ENCODE results near the gene NPIPB8.
"Not testable (repeated sequence)": the region's sequence is repeated elsewhere in the genome, so short reads cannot be mapped to it uniquely, and the experiment has no call there.

NPIPB8 gene

DNA sequence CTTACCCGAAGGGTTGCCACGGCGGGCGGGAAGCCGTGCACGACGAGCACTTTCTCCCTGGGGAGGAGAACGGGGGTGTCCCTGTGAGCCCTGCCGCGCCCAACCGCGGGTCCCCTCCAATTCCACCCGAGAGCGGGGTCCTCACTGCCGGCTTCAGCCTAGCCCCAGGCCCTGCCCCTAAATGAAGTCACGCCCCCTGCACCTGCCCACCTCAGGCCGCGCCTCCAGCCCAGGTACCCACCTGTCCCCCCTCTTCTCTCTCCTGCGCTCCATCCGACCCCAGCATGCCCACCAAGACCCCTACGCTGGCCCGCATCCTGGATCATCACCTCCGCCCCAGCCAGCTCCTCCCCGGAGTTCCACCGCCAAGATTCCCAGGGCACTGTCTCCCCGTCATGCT lies 24.0 kb upstream of the NPIPB8 start:
- H3K36me3 Mint-ChIP-seq; H3K27ac Mint-ChIP-seq; H3K4me3 Mint-ChIP-seq; H3K9me3 Mint-ChIP-seq (ENCODE audit: low read depth); H3K27me3 Mint-ChIP-seq: not testable (repeated sequence)
- H3K4me1 Mint-ChIP-seq (ENCODE audit: low read depth), result peaks cover 15% of the 10 kb centered on the region

DNA sequence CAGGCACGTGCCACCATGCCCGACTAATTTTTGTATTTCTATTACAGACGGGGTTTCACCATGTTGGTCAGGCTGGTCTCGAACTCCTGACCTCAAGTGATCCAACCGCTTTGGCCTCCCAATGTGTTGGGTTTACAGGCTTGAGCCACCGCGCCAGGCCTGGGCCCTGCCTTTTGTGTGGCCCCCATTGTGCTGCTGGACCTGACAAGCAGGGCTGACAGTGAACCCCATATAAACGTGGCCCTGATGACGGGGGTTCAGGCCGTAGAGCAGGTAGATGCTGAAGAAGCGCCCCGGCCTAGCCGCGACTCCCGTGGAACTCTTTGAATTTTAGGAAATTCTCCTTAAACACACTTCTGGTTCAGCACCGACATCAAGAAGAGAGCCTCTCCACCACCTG lies 23.3 kb upstream of the NPIPB8 start:
- H3K36me3 Mint-ChIP-seq; H3K9me3 Mint-ChIP-seq (ENCODE audit: low read depth); H3K27me3 Mint-ChIP-seq; H3K4me3 Mint-ChIP-seq; H3K27ac Mint-ChIP-seq: not testable (repeated sequence)
- H3K4me1 Mint-ChIP-seq (ENCODE audit: low read depth), result peaks cover 13% of the 10 kb centered on the region

GRCh38 chr16:28615486-28616223 lies 22.2 kb upstream of the NPIPB8 start:
- H3K27ac Mint-ChIP-seq; H3K4me3 Mint-ChIP-seq; H3K27me3 Mint-ChIP-seq; H3K36me3 Mint-ChIP-seq; H3K9me3 Mint-ChIP-seq (ENCODE audit: low read depth); H3K4me1 Mint-ChIP-seq (ENCODE audit: low read depth): not testable (repeated sequence)

GRCh38 chr16:28616224-28616577 lies 21.7 kb upstream of the NPIPB8 start:
- not testable (repeated sequence) for H3K4me1 Mint-ChIP-seq (ENCODE audit: low read depth); H3K9me3 Mint-ChIP-seq (ENCODE audit: low read depth); H3K36me3 Mint-ChIP-seq; H3K4me3 Mint-ChIP-seq; H3K27ac Mint-ChIP-seq; H3K27me3 Mint-ChIP-seq

DNA sequence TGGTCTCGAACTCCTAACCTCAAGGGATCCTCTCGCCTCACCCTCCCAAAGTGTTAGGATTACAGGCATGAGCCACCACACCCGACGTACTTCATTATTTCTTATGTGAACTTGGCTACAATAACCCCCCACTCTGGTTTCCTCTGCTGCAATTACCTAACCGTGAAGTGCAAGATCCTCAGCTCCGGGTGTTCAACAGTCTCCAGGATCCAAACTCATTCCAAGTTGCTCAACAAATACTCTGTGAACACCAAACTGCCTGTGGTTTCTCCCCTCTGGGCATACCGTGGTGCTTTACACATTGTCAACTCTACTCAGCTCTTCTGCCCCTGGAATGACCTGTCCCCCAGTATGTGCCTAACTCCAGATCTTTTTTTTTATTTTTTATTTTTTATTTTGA lies 21.2 kb upstream of the NPIPB8 start:
- Mint-ChIP-seq H3K27ac (no peak overlapping the region), H3K4me1 (ENCODE audit: low read depth) (peaks cover 4% of the 10 kb centered on the region), H3K9me3 (ENCODE audit: low read depth) (no peaks in the 10 kb centered on the region), H3K36me3 (peaks cover 4% of the 10 kb centered on the region), H3K4me3 (no peak overlapping the region), H3K27me3 (no peaks in the 10 kb centered on the region)

- H3K4me1 Mint-ChIP-seq (ENCODE audit: low read depth), result peaks cover 13% of the 10 kb centered on the region
- no peaks in the 10 kb centered on the region for H3K9me3 Mint-ChIP-seq (ENCODE audit: low read depth)
- no peak overlapping the region for H3K27ac Mint-ChIP-seq
- peaks cover 4% of the 10 kb centered on the region for H3K36me3 Mint-ChIP-seq
- no peak overlapping the region for H3K4me3 Mint-ChIP-seq
- no peaks in the 10 kb centered on the region for H3K27me3 Mint-ChIP-seq
Measured at GRCh38 chr16:28617874-28618273, 20.0 kb upstream of the NPIPB8 start.

DNA sequence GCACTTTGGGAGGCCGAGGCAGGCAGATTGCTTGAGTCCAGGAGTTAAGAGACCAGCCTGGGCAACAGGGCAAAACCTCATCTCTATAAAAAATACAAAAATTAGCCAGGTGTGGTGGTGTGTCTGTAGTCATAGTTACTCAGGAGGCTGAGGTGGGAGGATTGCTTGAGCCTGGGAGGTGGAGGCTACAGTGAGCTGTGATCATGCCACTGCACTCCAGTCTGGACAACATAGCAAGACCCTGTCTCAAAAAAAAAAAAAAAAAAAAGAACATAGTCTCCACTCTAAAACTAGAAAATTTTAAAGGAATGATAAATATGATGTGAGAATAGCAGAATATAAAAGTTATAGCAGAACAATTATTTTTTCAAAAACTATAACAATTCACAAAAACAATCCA lies 17.5 kb upstream of the NPIPB8 start:
- H3K27ac Mint-ChIP-seq; H3K4me3 Mint-ChIP-seq; H3K9me3 Mint-ChIP-seq (ENCODE audit: low read depth); H3K27me3 Mint-ChIP-seq; H3K36me3 Mint-ChIP-seq: not testable (repeated sequence)
- H3K4me1 Mint-ChIP-seq (ENCODE audit: low read depth), result peaks cover 17% of the 10 kb centered on the region

DNA sequence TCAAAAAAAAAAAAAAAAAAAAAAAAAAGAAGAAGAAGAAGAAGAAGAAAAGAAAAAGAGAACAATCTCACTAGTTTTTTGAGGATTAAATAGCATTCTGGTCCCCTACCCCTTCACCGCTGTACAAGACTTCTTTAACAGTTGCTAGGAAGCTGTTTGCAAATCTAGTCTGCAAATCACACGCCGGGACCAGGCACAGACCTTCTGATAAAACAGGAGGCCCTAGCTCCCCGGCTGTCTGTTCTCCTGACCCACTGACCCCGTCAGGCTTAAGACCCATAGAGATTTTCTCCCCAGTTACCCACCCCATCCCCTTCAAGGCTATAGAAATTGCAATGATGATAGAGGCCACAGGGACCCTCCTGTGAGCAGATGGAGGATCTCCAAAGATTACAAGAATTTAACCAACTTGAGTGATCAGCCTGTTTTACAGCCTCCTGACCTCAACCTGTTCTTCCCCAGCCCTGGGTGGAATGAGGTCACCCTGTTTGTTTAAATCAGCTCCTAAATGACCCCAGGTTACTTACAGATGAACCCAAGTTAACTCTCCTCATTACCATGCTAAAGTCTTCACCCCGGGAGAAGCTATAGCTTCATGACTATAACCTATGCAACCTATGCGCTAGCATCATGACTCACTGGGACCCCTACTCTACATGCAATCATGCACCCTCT lies 16.2 kb upstream of the NPIPB8 start:
- H3K4me1 Mint-ChIP-seq (ENCODE audit: low read depth), result peaks cover 16% of the 10 kb centered on the region
- H3K27ac Mint-ChIP-seq, result peak overlapping the region; percentile 69

DNA sequence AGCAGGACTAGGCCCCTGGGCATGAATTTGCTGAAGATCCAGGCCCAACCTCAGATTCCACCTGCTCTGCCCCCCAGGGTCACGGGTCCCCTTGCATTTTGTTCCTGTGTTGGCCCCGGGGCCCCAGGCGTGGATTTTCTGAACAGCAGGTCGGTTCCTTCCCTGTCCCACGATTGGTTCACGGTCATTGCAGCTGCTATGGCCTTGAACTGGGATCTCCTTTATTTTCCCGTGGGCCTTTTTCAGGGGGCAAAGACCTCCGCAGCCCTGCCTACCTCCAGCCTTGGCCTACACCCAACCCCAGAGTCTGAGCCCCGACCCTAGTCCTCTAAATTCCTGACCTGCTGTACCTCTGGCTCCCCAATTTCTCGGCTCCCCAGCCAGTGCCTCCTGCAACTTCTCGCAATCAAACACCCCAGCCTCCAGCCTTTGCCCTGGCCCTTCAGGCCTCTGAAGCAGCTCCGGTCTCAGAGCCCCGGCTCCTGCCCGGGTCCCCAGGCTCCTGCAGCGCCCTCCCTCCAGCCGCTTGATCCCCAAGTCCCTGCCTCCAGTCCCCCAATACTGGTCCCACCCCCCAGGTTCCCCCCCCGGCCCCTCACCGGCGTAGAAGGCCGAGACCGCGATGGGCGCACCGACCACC lies 15.2 kb upstream of the NPIPB8 start:
- H3K9me3 Mint-ChIP-seq (ENCODE audit: low read depth); H3K36me3 Mint-ChIP-seq; H3K27me3 Mint-ChIP-seq: not testable (repeated sequence)
- Mint-ChIP-seq H3K4me3 (peak overlapping the region; percentile 88), H3K27ac (peak overlapping the region; percentile 86), H3K4me1 (ENCODE audit: low read depth) (peaks cover 15% of the 10 kb centered on the region)

More for the DNA sequence above, 16.2 kb upstream of the NPIPB8 start:
- no peaks in the 10 kb centered on the region for H3K9me3 Mint-ChIP-seq (ENCODE audit: low read depth)
- no peaks in the 10 kb centered on the region for H3K27me3 Mint-ChIP-seq
- peak overlapping the region; percentile 88 for H3K4me3 Mint-ChIP-seq
- H3K36me3 Mint-ChIP-seq, result peaks cover 4% of the 10 kb centered on the region

GRCh38 chr16:28623172-28623711 lies 14.6 kb upstream of the NPIPB8 start:
- Mint-ChIP-seq H3K4me3 (peak overlapping the region; percentile 88), H3K36me3 (peaks cover 2% of the 10 kb centered on the region), H3K9me3 (ENCODE audit: low read depth) (no peaks in the 10 kb centered on the region), H3K27ac (peak overlapping the region; percentile 86), H3K4me1 (ENCODE audit: low read depth) (peaks cover 15% of the 10 kb centered on the region), H3K27me3 (no peaks in the 10 kb centered on the region)

GRCh38 chr16:28630905-28631304 lies 7.0 kb upstream of the NPIPB8 start:
- not testable (repeated sequence) for H3K4me3 Mint-ChIP-seq; H3K36me3 Mint-ChIP-seq; H3K27me3 Mint-ChIP-seq; H3K9me3 Mint-ChIP-seq (ENCODE audit: low read depth); H3K27ac Mint-ChIP-seq; H3K4me1 Mint-ChIP-seq (ENCODE audit: low read depth)

DNA sequence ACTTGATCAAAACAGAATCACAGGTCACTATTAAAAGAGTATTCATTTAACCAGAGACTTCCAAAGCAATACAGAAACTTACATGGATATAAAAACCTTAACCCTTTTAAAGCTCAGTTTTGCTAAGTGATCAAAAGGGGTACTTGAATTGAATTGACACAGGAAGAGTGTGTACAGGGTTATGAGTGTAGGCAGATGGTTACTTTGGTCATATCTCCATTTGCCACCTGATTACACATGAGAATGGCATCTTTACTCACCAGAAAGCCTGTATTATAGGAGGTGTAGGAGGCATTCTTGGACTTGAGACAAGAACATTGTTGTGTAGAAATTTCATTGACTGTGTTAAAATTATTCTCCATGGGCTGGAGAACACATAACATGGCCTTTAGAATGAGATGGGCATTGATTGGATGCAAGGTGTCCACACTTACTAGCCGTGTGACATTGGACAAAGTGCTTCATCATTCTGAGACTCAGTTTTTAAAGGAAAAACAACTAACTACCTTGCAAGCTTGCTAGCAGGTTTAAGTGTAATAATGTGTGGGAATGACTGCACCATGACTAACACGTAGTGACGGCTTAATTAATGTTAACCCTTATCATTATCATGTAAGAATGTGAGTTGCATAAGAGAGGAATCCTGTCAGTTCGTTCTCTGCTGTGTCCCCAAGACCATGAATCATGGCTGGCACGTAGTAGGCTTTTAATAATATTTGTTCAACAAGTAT lies 1.6 kb upstream of the NPIPB8 start:
- not testable (repeated sequence) for H3K27me3 Mint-ChIP-seq; H3K27ac Mint-ChIP-seq; H3K4me1 Mint-ChIP-seq (ENCODE audit: low read depth); H3K4me3 Mint-ChIP-seq; H3K9me3 Mint-ChIP-seq (ENCODE audit: low read depth); H3K36me3 Mint-ChIP-seq

DNA sequence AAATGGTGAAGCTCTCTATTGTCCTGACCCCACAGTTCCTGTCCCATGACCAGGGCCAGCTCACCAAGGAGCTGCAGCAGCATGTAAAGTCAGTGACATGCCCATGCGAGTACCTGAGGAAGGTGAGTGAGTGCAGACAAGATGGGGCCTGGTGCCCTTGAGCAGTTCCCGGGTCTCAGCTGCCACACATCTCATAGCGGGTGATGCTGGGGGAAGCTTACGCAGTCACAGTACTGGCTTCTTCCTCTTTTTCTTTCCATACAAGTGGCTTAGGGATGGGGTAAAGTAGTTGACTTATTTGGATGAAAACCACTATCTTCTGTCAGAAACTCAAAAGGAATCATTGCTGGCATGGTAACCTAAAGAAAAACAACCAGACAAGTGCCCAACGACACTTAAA lies 494 bp downstream of the NPIPB8 start:
- H3K9me3 Mint-ChIP-seq (ENCODE audit: low read depth); H3K27ac Mint-ChIP-seq; H3K4me3 Mint-ChIP-seq; H3K36me3 Mint-ChIP-seq; H3K27me3 Mint-ChIP-seq; H3K4me1 Mint-ChIP-seq (ENCODE audit: low read depth): not testable (repeated sequence)

DNA sequence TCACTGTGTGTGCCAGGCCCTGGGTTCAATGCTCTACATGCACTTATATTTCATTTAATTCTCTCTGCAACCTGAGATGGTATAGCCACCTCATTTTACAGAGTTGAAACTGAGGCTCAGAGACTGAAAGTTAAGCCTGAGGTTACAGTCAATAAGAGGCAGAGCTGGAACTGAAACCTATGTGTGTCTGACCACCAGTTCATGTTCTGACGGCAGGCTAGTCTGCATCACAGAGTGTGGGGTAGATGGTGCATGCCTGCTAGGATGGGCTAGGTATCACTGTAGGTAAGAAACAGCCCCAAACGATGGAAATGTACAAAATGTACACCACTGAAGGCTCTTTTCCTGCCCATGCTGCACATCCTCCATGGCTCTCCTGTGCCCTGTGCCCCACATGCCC lies 2.1 kb downstream of the NPIPB8 start:
- H3K36me3 Mint-ChIP-seq; H3K4me1 Mint-ChIP-seq (ENCODE audit: low read depth); H3K27me3 Mint-ChIP-seq; H3K4me3 Mint-ChIP-seq; H3K9me3 Mint-ChIP-seq (ENCODE audit: low read depth); H3K27ac Mint-ChIP-seq: not testable (repeated sequence)

DNA sequence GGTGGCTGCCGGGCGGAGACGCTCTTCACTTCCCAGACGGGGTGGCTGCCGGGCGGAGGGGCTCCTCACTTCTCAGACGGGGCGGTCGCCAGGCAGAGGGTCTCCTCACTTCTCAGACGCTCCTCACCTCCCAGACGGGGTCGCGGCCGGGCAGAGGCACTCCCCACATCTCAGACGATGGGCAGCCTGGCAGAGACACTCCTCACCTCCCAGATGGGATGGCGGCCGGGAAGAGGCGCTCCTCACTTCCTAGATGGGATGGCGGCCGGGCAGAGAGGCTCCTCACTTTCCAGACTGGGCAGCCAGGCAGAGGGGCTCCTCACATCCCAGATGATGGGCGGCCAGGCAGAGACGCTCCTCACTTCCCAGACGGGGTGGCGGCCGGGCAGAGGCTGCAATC lies 28.4 kb downstream of the NPIPB8 start:
- H3K4me1 Mint-ChIP-seq (ENCODE audit: low read depth); H3K27ac Mint-ChIP-seq; H3K36me3 Mint-ChIP-seq; H3K4me3 Mint-ChIP-seq; H3K27me3 Mint-ChIP-seq; H3K9me3 Mint-ChIP-seq (ENCODE audit: low read depth): not testable (repeated sequence)

All from activated naive CD8-positive, alpha-beta T cell (primary cell).